ENCODE data around the gene PPARGC1A. TPM values are rescaled to one million over a fixed set of nuclear protein-coding genes. Genes with fewer than 3 reads are reported as not detected.

The PPARGC1A gene
- total RNA-seq, 1 donor from 2014 or later, result 13.4 TPM

DNA sequence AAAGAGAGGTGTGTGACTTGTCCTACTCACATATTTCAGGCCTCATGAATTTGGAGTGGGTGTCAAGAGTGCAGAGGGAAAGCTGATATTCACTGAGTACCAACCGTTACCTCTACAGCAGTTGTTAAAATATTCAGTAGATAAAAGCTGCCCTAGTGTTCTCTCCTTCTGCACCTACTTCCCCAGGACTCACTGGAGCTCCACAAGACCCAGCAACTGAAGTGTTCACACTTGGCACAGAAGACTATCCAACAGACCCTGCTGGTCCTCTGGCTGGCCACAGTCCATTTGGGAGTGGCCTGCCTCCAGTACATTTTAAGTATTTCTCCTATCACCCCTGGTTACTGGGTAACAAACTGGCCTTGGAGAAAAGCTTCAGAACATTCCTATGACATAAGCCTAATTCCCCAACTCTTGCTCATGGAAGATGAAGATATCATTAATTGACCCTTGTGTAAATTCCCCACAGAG lies 70.8 kb downstream of the PPARGC1A start:
- peaks cover 14% of the 10 kb centered on the region for H3K4me1 Mint-ChIP-seq (ENCODE audit: low read depth, unreplicated experiment)
- H3K4me3 Mint-ChIP-seq (ENCODE audit: unreplicated experiment), result no peak overlapping the region
- H3K27me3 Mint-ChIP-seq (ENCODE audit: unreplicated experiment), result peaks cover 1% of the 10 kb centered on the region
- TF ChIP-seq, protein P1, sequence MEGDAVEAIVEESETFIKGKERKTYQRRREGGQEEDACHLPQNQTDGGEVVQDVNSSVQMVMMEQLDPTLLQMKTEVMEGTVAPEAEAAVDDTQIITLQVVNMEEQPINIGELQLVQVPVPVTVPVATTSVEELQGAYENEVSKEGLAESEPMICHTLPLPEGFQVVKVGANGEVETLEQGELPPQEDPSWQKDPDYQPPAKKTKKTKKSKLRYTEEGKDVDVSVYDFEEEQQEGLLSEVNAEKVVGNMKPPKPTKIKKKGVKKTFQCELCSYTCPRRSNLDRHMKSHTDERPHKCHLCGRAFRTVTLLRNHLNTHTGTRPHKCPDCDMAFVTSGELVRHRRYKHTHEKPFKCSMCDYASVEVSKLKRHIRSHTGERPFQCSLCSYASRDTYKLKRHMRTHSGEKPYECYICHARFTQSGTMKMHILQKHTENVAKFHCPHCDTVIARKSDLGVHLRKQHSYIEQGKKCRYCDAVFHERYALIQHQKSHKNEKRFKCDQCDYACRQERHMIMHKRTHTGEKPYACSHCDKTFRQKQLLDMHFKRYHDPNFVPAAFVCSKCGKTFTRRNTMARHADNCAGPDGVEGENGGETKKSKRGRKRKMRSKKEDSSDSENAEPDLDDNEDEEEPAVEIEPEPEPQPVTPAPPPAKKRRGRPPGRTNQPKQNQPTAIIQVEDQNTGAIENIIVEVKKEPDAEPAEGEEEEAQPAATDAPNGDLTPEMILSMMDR (IDR thresholded peaks at IDR 0.05; ENCODE audit: partially characterized antibody, unreplicated experiment), result no peak
- no peak for DNase-seq
- no peak overlapping the region for H3K27ac Mint-ChIP-seq (ENCODE audit: unreplicated experiment)
- H3K36me3 Mint-ChIP-seq (ENCODE audit: unreplicated experiment), result no peaks in the 10 kb centered on the region
- peaks cover 2% of the 10 kb centered on the region for H3K9me3 Mint-ChIP-seq (ENCODE audit: unreplicated experiment)

DNA sequence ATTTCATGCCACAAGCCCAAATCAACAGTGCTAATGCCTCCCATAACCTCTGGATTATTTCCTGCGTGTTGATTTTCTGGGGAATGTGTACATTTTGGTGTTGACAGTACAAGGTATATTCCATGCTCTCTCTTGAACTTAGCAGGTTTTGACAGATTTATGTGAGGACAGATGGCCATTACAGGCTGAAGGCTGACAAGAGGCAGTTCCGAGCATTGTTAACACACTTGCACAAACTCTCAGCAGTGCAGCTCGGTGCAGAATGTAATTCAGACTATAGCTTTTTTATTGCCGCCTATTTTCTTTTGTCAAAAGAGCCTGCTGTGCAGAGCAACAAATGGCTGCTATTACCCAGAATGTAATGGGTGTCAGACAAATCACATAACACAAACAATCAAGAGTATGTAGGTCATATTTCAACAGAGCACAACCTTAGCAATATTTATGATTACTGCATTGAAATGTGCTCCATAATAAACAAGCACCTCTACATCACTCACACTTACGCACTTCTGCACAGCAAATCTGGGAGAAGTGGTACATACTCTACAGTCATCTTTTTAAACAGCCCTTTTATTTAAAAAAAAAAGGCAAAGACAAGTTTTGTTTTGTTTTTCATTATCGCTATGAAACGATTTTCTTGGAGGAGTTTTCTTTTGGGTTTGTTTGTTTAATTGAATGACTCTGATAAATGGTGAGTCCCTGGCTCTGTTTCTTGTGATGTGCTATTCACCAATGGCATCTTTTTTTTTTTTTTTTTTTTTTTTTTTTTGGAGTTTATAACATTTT lies 71.6 kb downstream of the PPARGC1A start:
- Mint-ChIP-seq H3K36me3 (ENCODE audit: unreplicated experiment) (no peaks in the 10 kb centered on the region), H3K27ac (ENCODE audit: unreplicated experiment) (no peak overlapping the region), H3K4me1 (ENCODE audit: low read depth, unreplicated experiment) (peaks cover 14% of the 10 kb centered on the region), H3K27me3 (ENCODE audit: unreplicated experiment) (peaks cover 1% of the 10 kb centered on the region), H3K9me3 (ENCODE audit: unreplicated experiment) (peaks cover 2% of the 10 kb centered on the region), H3K4me3 (ENCODE audit: unreplicated experiment) (no peak overlapping the region)
- TF ChIP-seq, protein P1 (IDR thresholded peaks at IDR 0.05; ENCODE audit: partially characterized antibody, unreplicated experiment), result no peak
- DNase-seq, result no peak

DNA sequence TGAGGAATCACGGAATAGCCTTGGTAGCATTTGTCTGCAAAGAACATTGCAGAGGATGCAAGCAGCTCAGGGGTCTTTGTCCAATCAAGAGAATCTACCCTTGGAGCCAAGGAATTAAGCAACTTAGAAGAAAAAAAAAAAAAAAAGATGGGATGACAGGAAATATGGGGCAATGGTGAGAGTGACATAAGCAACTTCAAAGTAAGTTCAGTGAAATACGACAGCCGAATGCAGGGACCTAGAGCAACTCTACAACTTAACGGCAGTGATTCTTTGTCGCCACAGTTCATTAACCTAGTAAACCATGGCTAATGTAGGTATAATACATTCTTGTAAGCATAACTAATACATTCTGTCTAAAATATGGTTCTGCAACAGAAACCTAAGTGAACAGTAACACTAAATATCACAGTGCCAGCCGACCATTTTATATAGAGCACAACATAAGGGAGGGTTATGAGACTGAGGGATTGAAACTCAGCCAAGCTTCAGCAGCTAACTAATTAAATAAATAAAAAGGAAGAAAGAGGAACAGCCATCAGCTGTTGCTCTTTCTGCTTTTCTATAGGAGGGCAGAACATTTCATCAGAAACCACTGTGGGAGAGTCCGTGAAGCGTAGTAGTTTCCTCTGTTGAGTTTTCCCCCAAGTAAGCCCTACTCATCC lies 74.7 kb downstream of the PPARGC1A start:
- Mint-ChIP-seq H3K36me3 (ENCODE audit: unreplicated experiment) (no peaks in the 10 kb centered on the region), H3K27ac (ENCODE audit: unreplicated experiment) (no peak overlapping the region), H3K27me3 (ENCODE audit: unreplicated experiment) (peaks cover 1% of the 10 kb centered on the region), H3K4me3 (ENCODE audit: unreplicated experiment) (no peak overlapping the region), H3K9me3 (ENCODE audit: unreplicated experiment) (peaks cover 6% of the 10 kb centered on the region), H3K4me1 (ENCODE audit: low read depth, unreplicated experiment) (peaks cover 23% of the 10 kb centered on the region)
- TF ChIP-seq, protein P1 (IDR thresholded peaks at IDR 0.05; ENCODE audit: partially characterized antibody, unreplicated experiment), result no peak
- DNase-seq, result no peak

DNA sequence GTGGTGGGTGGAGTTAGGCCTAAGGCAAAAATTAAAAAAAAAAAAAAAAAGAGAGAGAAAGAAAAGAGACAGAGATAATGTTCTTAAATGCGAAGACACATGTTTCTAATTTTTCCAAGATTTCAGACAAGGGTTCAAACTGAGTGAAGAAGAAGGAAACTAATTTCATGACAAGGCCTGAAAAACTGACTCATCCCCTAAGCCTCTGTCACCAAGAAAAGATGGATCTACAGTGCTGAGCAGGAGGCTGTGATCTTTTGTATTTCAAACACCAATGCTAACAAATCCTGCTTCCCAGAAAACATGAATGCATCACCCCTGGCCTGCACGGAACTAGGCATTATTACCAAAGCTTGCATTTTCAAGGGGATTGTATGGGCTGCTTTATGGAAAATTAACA lies 75.3 kb downstream of the PPARGC1A start:
- TF ChIP-seq, protein P1 (IDR thresholded peaks at IDR 0.05; ENCODE audit: partially characterized antibody, unreplicated experiment), result no peak
- Mint-ChIP-seq H3K27ac (ENCODE audit: unreplicated experiment) (no peak overlapping the region), H3K36me3 (ENCODE audit: unreplicated experiment) (no peaks in the 10 kb centered on the region), H3K4me1 (ENCODE audit: low read depth, unreplicated experiment) (peaks cover 24% of the 10 kb centered on the region), H3K27me3 (ENCODE audit: unreplicated experiment) (peaks cover 1% of the 10 kb centered on the region), H3K9me3 (ENCODE audit: unreplicated experiment) (peaks cover 6% of the 10 kb centered on the region), H3K4me3 (ENCODE audit: unreplicated experiment) (no peak overlapping the region)
- no peak for DNase-seq

DNA sequence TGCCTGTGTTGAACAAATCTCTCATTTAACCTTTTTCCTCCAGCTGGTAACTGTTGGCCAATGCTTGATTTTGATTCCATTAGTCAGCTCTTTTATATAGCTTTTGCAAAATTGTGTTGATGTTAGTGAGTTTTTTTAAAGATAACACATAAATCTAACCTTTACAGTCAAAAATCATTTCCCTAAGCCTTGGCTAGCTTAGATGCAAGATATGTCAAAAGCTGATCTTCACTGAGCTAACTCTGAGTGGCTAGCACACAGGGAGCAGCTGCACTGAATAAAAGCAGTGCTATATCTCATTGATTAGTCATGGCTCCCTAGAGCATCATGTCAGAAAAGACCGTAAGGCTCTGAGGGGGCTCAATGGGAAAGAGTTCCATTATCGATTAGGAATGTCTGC lies 78.7 kb downstream of the PPARGC1A start:
- H3K27me3 Mint-ChIP-seq (ENCODE audit: unreplicated experiment), result no peaks in the 10 kb centered on the region
- peaks cover 6% of the 10 kb centered on the region for H3K9me3 Mint-ChIP-seq (ENCODE audit: unreplicated experiment)
- peak; percentile 18 for DNase-seq
- peaks cover 15% of the 10 kb centered on the region for H3K4me1 Mint-ChIP-seq (ENCODE audit: low read depth, unreplicated experiment)
- peak overlapping the region; percentile 59 for H3K27ac Mint-ChIP-seq (ENCODE audit: unreplicated experiment)
- H3K4me3 Mint-ChIP-seq (ENCODE audit: unreplicated experiment), result no peak overlapping the region
- no peaks in the 10 kb centered on the region for H3K36me3 Mint-ChIP-seq (ENCODE audit: unreplicated experiment)
- TF ChIP-seq, protein P1 (IDR thresholded peaks at IDR 0.05; ENCODE audit: partially characterized antibody, unreplicated experiment), result no peak
